H54 (cell line): ENCODE data around the gene TSSC4.

Experiments
- DNase-seq: peaks from one replicate; pipeline ENCODE4 v3.0.0; 2011; ENCODE audit warnings: low spot score, mixed read lengths; ENCODE audit not compliant: insufficient read length
- FAIRE-seq: peaks from 3 replicates; lab custom pipeline; 2011; peaks lifted over from hg19 to GRCh38; lab: Jason Lieb, UNC
- POLR2A ChIP-seq: IDR thresholded peaks from 2 replicates; pipeline ENCODE4 v1.6.1; 2011; ENCODE audit warnings: low read depth, mild to moderate bottlenecking, low read length

Gene TSSC4

GRCh38 chr11:2395211-2395730 lies 5.3 kb upstream of the TSSC4 start:
- no peak for TF ChIP-seq POLR2A
- FAIRE-seq: no peak
- no peak for DNase-seq

- no peak for TF ChIP-seq POLR2A
- DNase-seq (no peak), FAIRE-seq (no peak)
These were observed 4.7 kb upstream of the TSSC4 start for GRCh38 chr11:2395856-2396255.

GRCh38 chr11:2396471-2396870 lies 4.1 kb upstream of the TSSC4 start:
- FAIRE-seq: no peak
- no peak for TF ChIP-seq POLR2A
- DNase-seq: no peak

GRCh38 chr11:2397005-2397404 lies 3.5 kb upstream of the TSSC4 start:
- no peak for DNase-seq
- TF ChIP-seq POLR2A: no peak
- FAIRE-seq: no peak

- no peak for TF ChIP-seq POLR2A
- no peak for DNase-seq
- no peak for FAIRE-seq
These were observed 1.7 kb upstream of the TSSC4 start for GRCh38 chr11:2398664-2399355.

- DNase-seq (peak; percentile 50), FAIRE-seq (no peak)
- no peak for TF ChIP-seq POLR2A
These were observed 972 bp upstream of the TSSC4 start for GRCh38 chr11:2399488-2400068.

GRCh38 chr11:2400762-2401435 lies 349 bp downstream of the TSSC4 start:
- no peak for TF ChIP-seq POLR2A
- FAIRE-seq (no peak), DNase-seq (no peak)

- FAIRE-seq (no peak), DNase-seq (no peak)
- TF ChIP-seq POLR2A: no peak
These were observed 960 bp downstream of the TSSC4 start for GRCh38 chr11:2401436-2401984.

GRCh38 chr11:2402106-2402505 lies 1.6 kb downstream of the TSSC4 start:
- no peak for TF ChIP-seq POLR2A
- FAIRE-seq (no peak), DNase-seq (no peak)

- TF ChIP-seq POLR2A: no peak
- no peak for FAIRE-seq
- DNase-seq: no peak
These were observed 2.5 kb downstream of the TSSC4 start for GRCh38 chr11:2402890-2403645.

GRCh38 chr11:2404735-2405196 lies 4.2 kb downstream of the TSSC4 start:
- FAIRE-seq: no peak
- TF ChIP-seq POLR2A: no peak
- no peak for DNase-seq

GRCh38 chr11:2406451-2406850 lies 5.9 kb downstream of the TSSC4 start:
- no peak for FAIRE-seq
- no peak for TF ChIP-seq POLR2A
- no peak for DNase-seq

- no peak for TF ChIP-seq POLR2A
- DNase-seq: no peak
- no peak for FAIRE-seq
These were observed 6.4 kb downstream of the TSSC4 start for GRCh38 chr11:2406878-2407410.
